GM23338 (cell line): ENCODE data around the gene FNIP2. TPM values are rescaled to one million over a fixed set of nuclear protein-coding genes. Genes with fewer than 3 reads are reported as not detected.

Experiments
- ATAC-seq: fragments of 200-7000 bp; cut with Tn5 transposase; 3 replicates; pipeline ENCODE4 v1.9.1; 2020
- DNase-seq: peaks from one replicate; pipeline ENCODE4 v3.0.0-alpha.2; 2015; ENCODE audit warnings: low spot score
- H2AFZ ChIP-seq: fragments of 200-600 bp; sonication (generic); 2 replicates; pipeline ENCODE4 v1.8.0; 2016; ENCODE audit warnings: antibody characterized with exemption, mild to moderate bottlenecking, moderate library complexity
- H3F3A ChIP-seq: fragments of 200-600 bp; sonication (generic); replicated peaks from 2 replicates; pipeline ENCODE4 v1.8.0; 2017; ENCODE audit warnings: antibody characterized with exemption, mixed run types, low read depth
- H3K27ac ChIP-seq: fragments of 200-600 bp; sonication (generic); 2 replicates; pipeline ENCODE4 v1.6.1; 2016; ENCODE audit warnings: low read depth
- H3K27me3 ChIP-seq: fragments of 200-600 bp; sonication (generic); 2 replicates; pipeline ENCODE4 v1.8.0; 2016; ENCODE audit warnings: mild to moderate bottlenecking, mixed run types, moderate library complexity; ENCODE audit not compliant: insufficient read depth
- H3K36me3 ChIP-seq: fragments of 200-600 bp; sonication (generic); 2 replicates; pipeline ENCODE4 v1.8.0; 2016; ENCODE audit warnings: mild to moderate bottlenecking; ENCODE audit not compliant: insufficient read depth
- H3K4me1 ChIP-seq: fragments of 200-600 bp; sonication (generic); 2 replicates; pipeline ENCODE4 v1.8.0; 2016; ENCODE audit warnings: mild to moderate bottlenecking, moderate library complexity; ENCODE audit not compliant: insufficient read depth
- H3K4me2 ChIP-seq: fragments of 200-600 bp; sonication (generic); 2 replicates; pipeline ENCODE4 v1.7.1; 2017; ENCODE audit warnings: mixed run types
- H3K4me3 ChIP-seq: fragments of 200-600 bp; sonication (generic); 2 replicates; pipeline ENCODE4 v1.6.1; 2016; ENCODE audit warnings: mixed run types
- H3K79me2 ChIP-seq: fragments of 200-600 bp; sonication (generic); replicated peaks from 2 replicates; pipeline ENCODE4 v1.8.0; 2017; ENCODE audit warnings: mild to moderate bottlenecking; ENCODE audit not compliant: insufficient read depth
- H3K9me2 ChIP-seq: fragments of 200-600 bp; sonication (generic); 2 replicates; pipeline ENCODE4 v1.8.0; 2017; ENCODE audit not compliant: insufficient read depth
- H4K20me1 ChIP-seq: fragments of 200-600 bp; sonication (generic); replicated peaks from 2 replicates; pipeline ENCODE4 v1.8.0; 2017; ENCODE audit warnings: mild to moderate bottlenecking; ENCODE audit not compliant: insufficient read depth
- H3K27ac Mint-ChIP-seq: 2 replicates; pipeline ENCODE4 v1.8.0; 2020; ENCODE audit warnings: inconsistent platforms, mild to moderate bottlenecking, moderate library complexity, mixed read lengths
- H3K27me3 Mint-ChIP-seq: 3 replicates; pipeline ENCODE4 v1.8.0; 2022; ENCODE audit warnings: low read depth, mild to moderate bottlenecking, moderate library complexity, mixed read lengths, inconsistent platforms; ENCODE audit not compliant: insufficient read depth, poor library complexity
- H3K36me3 Mint-ChIP-seq: 3 replicates; pipeline ENCODE4 v1.8.0; 2021; ENCODE audit warnings: low read depth, mild to moderate bottlenecking, inconsistent platforms, moderate library complexity, mixed read lengths
- H3K4me1 Mint-ChIP-seq: 3 replicates; pipeline ENCODE4 v1.8.0; 2020; ENCODE audit warnings: mild to moderate bottlenecking, inconsistent platforms, mixed read lengths
- H3K4me3 Mint-ChIP-seq: 3 replicates; pipeline ENCODE4 v1.8.0; 2021; ENCODE audit warnings: moderate library complexity, mild to moderate bottlenecking, inconsistent platforms, mixed read lengths
- H3K9me3 Mint-ChIP-seq: 3 replicates; pipeline ENCODE4 v1.8.0; 2020; ENCODE audit warnings: moderate library complexity, mild to moderate bottlenecking, inconsistent platforms, mixed read lengths
- CREB1 ChIP-seq: fragments of 250-450 bp; sonication (Bioruptor Pico); IDR thresholded peaks from 2 replicates; pipeline ENCODE4 v1.5.0; 2020; ENCODE audit warnings: low read depth, mild to moderate bottlenecking, moderate library complexity
- EZH2 ChIP-seq: fragments of 200-600 bp; sonication (generic); IDR thresholded peaks from one replicate; pipeline ENCODE4 v1.8.0; 2017; ENCODE audit warnings: antibody characterized with exemption, mild to moderate bottlenecking, low read depth; ENCODE audit not compliant: unreplicated experiment
- JUNB ChIP-seq: IDR thresholded peaks from one replicate; pipeline ENCODE4 v1.6.1; 2016; ENCODE audit warnings: antibody characterized with exemption; ENCODE audit not compliant: unreplicated experiment
- NANOG ChIP-seq: IDR thresholded peaks from 2 replicates; pipeline ENCODE4 v1.6.1; 2016; ENCODE audit warnings: antibody characterized with exemption, borderline replicate concordance
- ZNF114 ChIP-seq: fragments of 250-450 bp; sonication (Bioruptor Pico); IDR thresholded peaks from 2 replicates; pipeline ENCODE4 v1.5.0; 2020; ENCODE audit warnings: mild to moderate bottlenecking, moderate library complexity
- ZNF331 ChIP-seq: fragments of 250-450 bp; sonication (Bioruptor Pico); IDR thresholded peaks from 2 replicates; pipeline ENCODE4 v1.5.0; 2020; ENCODE audit warnings: low read depth, mild to moderate bottlenecking, moderate library complexity
- polyA plus RNA-seq: library from polyadenylated mRNA; unstranded; fragments of >200 nt; fragmentation: Nextera tagmentation; extraction: Ambion mirVana; gene quantifications from 2 replicates; pipeline ENCODE4 v1.2.1, GENCODE V29; 2016
- total RNA-seq: library from RNA; depleted of rRNA; stranded (reverse); fragments of >200 nt; shearing (Covaris generic); gene quantifications from 2 replicates; pipeline ENCODE4 v1.2.3, GENCODE V29; 2014
- TF ChIP-seq, protein P1 (sequence below), 2 experiments: fragments of 200-600 bp in 1 of 2; sonication (generic) in 1 of 2; conservative IDR thresholded peaks; 2 replicates each; pipeline versions ENCODE4 v1.5.1 to v1.6.1; 2016 to 2017; ENCODE audit warnings: antibody characterized with exemption in 2 of 2, low read depth in 2 of 2, mild to moderate bottlenecking in 2 of 2, moderate library complexity in 1 of 2

The FNIP2 gene
- total and polyA plus RNA-seq, 2 experiments from 2014 or later, result 2.7 to 17.2 TPM

DNA sequence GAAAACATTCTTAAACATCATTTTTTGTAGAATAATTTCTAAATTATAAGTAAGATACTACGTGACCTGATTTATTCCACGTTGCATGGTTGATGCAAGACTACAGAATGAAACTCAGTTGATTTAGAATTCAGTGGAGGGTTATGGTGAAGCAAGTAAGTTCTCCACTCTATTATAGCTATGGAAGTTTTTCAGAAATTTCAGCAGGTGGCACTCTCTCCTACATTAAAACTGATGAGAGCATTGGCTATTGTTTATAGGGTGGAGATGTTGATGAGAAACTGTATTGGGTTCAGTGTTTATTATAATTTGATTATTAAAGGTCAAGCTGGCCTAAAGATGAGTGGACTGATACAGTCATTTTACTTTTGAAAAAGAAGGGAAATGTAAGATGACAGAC lies 88.0 kb downstream of the FNIP2 start:
- H3K4me1 Mint-ChIP-seq, result peaks cover 4% of the 10 kb centered on the region; the same call in 1 of the 3 replicates
- no peaks in the 10 kb centered on the region for H3K9me3 Mint-ChIP-seq
- Histone ChIP-seq H3K4me1 (no peaks in the 10 kb centered on the region), H3K79me2 (no peaks in the 10 kb centered on the region), H4K20me1 (no peaks in the 10 kb centered on the region), H2AFZ (no peak overlapping the region), H3K27ac (no peak overlapping the region), H3K27me3 (no peaks in the 10 kb centered on the region), H3K9me2 (no peaks in the 10 kb centered on the region), H3F3A (no peaks in the 10 kb centered on the region), H3K4me3 (no peak overlapping the region), H3K4me2 (no peak overlapping the region), H3K36me3 (no peaks in the 10 kb centered on the region)
- peaks cover 7% of the 10 kb centered on the region; the same call in 1 of the 3 replicates for H3K36me3 Mint-ChIP-seq
- H3K4me3 Mint-ChIP-seq, result no peak overlapping the region
- ATAC-seq (peak; percentile 85), DNase-seq (peak; percentile 48)
- no peaks in the 10 kb centered on the region for H3K27me3 Mint-ChIP-seq
- no peak overlapping the region for H3K27ac Mint-ChIP-seq
- TF ChIP-seq ZNF331 (no peak), EZH2 (no peak), ZNF114 (no peak)
- TF ChIP-seq, protein P1, sequence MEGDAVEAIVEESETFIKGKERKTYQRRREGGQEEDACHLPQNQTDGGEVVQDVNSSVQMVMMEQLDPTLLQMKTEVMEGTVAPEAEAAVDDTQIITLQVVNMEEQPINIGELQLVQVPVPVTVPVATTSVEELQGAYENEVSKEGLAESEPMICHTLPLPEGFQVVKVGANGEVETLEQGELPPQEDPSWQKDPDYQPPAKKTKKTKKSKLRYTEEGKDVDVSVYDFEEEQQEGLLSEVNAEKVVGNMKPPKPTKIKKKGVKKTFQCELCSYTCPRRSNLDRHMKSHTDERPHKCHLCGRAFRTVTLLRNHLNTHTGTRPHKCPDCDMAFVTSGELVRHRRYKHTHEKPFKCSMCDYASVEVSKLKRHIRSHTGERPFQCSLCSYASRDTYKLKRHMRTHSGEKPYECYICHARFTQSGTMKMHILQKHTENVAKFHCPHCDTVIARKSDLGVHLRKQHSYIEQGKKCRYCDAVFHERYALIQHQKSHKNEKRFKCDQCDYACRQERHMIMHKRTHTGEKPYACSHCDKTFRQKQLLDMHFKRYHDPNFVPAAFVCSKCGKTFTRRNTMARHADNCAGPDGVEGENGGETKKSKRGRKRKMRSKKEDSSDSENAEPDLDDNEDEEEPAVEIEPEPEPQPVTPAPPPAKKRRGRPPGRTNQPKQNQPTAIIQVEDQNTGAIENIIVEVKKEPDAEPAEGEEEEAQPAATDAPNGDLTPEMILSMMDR (conservative IDR thresholded peaks at IDR 0.05; ENCODE audit: low read depth in 2 of 2), result peak; percentile 70 to 79

DNA sequence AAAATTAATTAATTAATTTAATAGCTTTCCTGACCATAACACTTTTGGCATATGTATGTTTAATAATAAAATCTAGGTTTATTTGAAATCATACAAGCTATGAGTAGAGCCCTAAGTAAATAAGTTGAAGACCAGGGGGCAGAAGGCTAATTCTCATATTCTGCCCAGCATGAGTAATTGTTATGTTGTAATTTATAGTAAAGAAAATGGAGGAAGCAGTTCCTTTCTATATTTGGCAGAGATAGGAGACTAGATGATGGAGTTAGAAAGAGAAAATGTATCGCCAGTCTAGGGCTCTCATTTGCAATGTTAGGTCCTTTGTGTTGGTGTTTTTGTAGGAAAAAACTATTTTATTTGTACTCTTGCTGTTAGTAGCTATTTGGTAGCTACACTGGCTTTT lies 89.1 kb downstream of the FNIP2 start:
- Histone ChIP-seq H3K36me3 (no peaks in the 10 kb centered on the region), H3K4me1 (no peaks in the 10 kb centered on the region), H3K4me3 (no peak overlapping the region), H3K79me2 (no peaks in the 10 kb centered on the region), H3K27ac (no peak overlapping the region), H4K20me1 (no peaks in the 10 kb centered on the region), H3K9me2 (no peaks in the 10 kb centered on the region), H3K4me2 (no peak overlapping the region), H2AFZ (no peak overlapping the region), H3K27me3 (no peaks in the 10 kb centered on the region), H3F3A (no peaks in the 10 kb centered on the region)
- no peak for TF ChIP-seq CREB1
- no peaks in the 10 kb centered on the region for H3K27me3 Mint-ChIP-seq
- H3K9me3 Mint-ChIP-seq, result no peaks in the 10 kb centered on the region
- H3K4me1 Mint-ChIP-seq, result peaks cover 4% of the 10 kb centered on the region; the same call in 2 of the 3 replicates
- ATAC-seq, result no peak
- no peak overlapping the region for H3K27ac Mint-ChIP-seq
- no peak for DNase-seq
- H3K4me3 Mint-ChIP-seq, result no peak overlapping the region
- peaks cover 9% of the 10 kb centered on the region; the same call in 1 of the 3 replicates for H3K36me3 Mint-ChIP-seq

DNA sequence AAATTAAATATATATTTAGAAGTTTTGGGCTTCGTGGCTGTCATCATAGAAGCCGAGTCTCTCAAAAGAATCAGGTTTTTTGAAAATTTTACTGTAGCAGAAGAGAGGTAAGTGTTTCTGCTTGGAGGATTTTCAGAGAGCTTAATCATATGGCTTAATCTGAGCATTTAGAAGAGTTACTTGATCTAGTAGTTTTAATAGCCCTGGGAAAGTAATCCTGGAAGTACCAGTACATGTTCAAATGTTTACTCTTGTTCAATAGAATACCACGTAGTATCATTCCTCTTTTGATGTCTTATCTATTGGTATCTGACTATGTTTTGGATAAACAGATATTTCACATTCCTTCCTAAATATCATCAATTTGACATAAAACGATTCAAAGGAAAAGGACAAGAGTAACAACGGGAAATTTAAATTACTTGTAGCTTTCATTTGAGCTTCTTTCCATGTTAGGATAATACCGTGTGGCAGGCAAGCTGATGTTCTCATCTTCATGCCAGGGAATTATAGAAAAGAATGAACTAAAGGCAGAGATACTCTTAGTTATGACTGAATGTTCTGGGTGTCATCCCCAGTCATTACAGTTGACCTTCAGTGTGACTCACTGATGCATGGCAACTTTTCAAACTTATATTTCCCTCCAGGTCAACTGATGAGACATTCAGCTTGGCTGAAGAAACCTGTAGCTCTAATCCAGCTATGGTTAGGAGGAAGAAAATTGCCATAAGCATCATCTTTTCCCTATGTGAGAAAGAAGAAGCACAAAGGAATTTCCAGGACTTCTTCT lies 89.8 kb downstream of the FNIP2 start:
- Mint-ChIP-seq H3K4me3 (no peak overlapping the region), H3K27ac (no peak overlapping the region), H3K4me1 (peaks cover 4% of the 10 kb centered on the region; the same call in 2 of the 3 replicates), H3K36me3 (peaks cover 9% of the 10 kb centered on the region; the same call in 1 of the 3 replicates), H3K9me3 (no peaks in the 10 kb centered on the region), H3K27me3 (no peaks in the 10 kb centered on the region)
- Histone ChIP-seq H2AFZ (no peak overlapping the region), H3K4me1 (no peaks in the 10 kb centered on the region), H3K4me3 (no peak overlapping the region), H3F3A (no peaks in the 10 kb centered on the region), H4K20me1 (no peaks in the 10 kb centered on the region), H3K27me3 (no peaks in the 10 kb centered on the region), H3K79me2 (no peaks in the 10 kb centered on the region), H3K27ac (no peak overlapping the region), H3K36me3 (no peaks in the 10 kb centered on the region), H3K4me2 (no peak overlapping the region), H3K9me2 (no peaks in the 10 kb centered on the region)
- DNase-seq, result no peak
- no peak for ATAC-seq
- TF ChIP-seq NANOG, result no peak
- TF ChIP-seq CREB1, result no peak
- TF ChIP-seq, protein P1 (conservative IDR thresholded peaks at IDR 0.05; ENCODE audit: low read depth in 2 of 2), result no peak
- TF ChIP-seq ZNF331, result no peak
- TF ChIP-seq JUNB, result no peak
- no peak for TF ChIP-seq ZNF114
